GM19467 (cell line): ENCODE data around the gene ZBTB21.
A peak's percentile ranks its signal among the peaks of the same experiment; 100 is the strongest.

Experiments used
- ATAC-seq: cut with Tn5 transposase; IDR thresholded peaks from one replicate; pipeline ENCODE4 v1.9.1; 2021; ENCODE audit warnings: mild to moderate bottlenecking, moderate library complexity; ENCODE audit not compliant: unreplicated experiment

The ZBTB21 gene

DNA sequence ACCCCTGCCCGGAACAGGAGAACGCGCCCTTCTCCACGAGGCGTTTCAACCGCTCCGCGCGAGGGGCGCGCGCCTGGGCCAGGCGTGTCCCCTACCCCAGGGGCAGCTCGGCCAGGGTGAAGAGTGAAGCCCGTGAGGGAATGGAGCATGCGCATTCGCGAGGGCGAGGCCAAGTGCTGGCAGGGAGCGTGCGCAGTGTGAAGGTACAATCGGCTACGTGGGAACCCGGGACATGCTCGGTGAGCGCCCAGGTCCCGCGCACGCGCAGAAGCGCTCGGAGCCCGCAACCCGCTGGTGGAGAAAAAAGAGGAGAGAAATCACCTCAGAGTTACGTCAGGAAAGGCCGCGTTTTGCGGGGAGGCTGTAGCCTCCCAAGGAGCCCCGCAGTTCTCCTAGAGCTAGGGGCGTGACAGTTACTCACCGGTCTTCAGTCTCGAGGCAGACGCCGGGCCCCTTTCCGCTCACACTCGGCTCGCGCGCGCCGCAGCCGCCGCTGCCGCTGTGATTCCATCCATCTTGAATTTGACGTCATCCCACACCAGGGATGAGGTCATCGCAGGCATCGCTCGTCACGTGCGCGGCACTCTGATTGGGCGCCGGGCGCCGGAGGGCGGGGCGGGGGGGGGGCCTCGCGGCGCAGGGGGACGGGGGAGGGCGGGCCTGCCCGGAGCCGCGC is at the start of gene ZBTB21:
TSS of gene ZBTB21 (minus strand) at position 530 of the 676 bp plus-strand sequence. CDS start 16,265 bp downstream, outside the sequence.
- ATAC-seq: peak; percentile 70

GRCh38 chr21:42059721-42060120 is 49.6 kb upstream of the ZBTB21 start:
- ATAC-seq: no peak

GRCh38 chr21:42059141-42059540 is 49.0 kb upstream of the ZBTB21 start:
- no peak for ATAC-seq

GRCh38 chr21:42058631-42059111 is 48.5 kb upstream of the ZBTB21 start:
- ATAC-seq: no peak

DNA sequence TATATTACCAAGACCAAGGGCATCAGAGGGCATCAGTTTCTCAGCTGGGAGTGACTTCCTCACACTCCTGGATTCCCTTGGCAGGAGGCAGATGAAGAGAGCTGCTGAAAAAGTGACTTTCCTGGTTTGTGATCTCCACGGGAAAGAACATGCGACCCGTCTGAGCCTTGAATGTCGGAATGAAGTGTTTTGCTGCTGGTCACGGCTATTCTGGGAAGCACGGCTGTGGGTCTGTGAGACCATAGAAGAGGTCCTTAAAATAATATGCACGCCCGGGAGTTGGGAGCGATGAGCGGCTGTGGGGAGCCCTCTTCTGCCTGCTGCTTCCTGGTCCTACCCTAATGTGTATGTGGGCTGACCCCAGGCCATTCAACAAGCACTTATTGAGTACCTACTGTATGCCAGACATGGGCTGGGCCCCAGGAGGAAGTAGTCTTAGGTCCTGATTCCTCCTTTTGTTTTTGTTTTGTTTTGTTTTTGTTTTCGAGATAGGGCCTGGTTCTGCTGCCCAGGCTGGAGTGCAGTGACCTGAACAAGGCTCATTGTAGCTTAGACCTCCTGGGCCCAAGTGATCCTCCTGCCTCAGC is 47.8 kb upstream of the ZBTB21 start:
- no peak for ATAC-seq

DNA sequence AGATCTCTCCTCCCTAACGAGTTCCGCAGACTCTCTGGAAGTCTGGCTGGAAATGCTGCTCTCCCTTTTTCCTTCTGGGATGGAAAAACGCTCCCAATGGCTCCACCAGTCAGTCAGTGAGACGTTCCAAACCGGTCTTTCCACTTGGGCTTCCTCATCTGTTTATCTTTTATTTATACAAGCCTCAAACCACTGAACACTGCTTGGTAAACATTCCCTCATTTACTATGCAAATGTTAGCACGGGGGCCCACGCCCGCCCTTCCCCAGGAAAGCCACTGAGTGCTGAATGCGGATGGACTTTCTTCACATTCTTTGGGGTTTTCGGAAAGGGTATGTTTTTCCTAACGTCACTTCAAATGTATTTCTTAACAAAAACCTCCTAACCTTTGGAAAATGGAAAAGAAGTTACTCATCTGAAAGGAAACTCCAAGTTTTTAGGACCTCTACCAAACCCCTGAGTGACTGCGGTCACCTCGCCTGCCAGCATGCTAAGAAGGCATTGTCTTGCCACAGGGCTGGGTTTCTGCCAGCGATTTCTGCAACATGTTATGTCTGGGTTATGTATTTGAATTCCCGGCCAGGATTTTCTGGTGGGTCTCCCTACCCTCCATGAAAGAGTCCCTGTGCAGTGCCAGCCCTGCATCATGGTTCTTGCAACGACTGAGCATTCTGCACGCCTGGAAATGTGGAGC is 47.0 kb upstream of the ZBTB21 start:
- ATAC-seq: no peak

GRCh38 chr21:42056468-42056867 is 46.3 kb upstream of the ZBTB21 start:
- ATAC-seq: no peak

DNA sequence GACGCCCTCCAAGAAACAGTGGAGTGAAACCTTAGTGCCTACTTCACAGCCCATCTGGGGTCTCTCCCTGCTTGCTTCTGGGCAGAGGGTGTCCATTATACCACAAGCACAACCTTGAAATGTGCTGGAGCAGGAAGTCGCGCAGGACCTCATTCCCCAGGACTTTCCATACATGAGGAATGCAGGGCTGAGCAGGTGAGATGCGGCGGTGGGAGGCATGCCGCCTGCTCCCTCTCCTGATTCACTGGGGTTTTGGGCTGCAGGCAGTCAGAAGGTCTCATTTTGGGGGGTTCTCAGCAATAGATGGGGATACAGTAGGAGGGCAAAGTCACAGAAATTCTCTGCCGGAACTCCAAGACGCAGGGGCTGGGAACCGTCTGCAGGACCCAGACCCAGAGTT is 45.3 kb upstream of the ZBTB21 start:
- ATAC-seq: no peak

- ATAC-seq: no peak
Observed at GRCh38 chr21:42051788-42052187, 41.6 kb upstream of the ZBTB21 start.

GRCh38 chr21:42049578-42050430 is 39.6 kb upstream of the ZBTB21 start:
- no peak for ATAC-seq

DNA sequence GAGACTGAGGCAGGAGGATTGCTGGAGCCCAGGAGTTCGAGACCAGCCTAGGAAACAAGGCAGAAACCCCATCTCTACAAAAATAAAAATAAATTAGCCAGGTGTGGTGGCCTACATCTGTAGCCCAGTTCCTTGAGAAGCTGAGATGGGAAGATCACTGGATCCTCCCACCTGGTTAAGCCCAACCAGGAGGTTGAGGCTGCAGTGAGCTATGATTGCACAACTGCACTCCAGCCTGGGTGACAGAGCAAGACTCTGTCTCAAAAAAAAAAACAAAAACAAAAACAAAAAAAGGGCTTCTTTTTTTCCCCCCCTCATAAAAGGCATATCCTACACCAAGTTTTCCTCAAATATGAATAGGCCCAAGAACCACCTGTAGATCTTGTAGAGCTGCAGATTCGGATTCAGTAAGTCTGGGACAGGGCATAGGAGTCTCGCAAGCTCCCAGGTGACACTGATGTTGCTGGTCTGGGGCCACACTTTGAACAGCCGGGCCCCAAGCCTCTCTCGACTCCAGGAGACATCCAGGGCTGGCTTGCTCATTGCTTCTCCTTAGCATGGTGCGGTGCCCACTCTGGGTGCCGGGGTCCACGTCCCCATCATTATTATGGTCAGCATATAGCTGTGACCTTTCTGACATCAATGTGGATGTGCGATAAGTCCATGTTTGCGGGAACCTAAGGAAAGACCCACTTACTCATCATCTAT is 38.9 kb upstream of the ZBTB21 start:
- ATAC-seq: no peak

GRCh38 chr21:42047821-42048613 is 37.9 kb upstream of the ZBTB21 start:
- ATAC-seq: no peak

- ATAC-seq: no peak
Observed at GRCh38 chr21:42044871-42045495, 34.8 kb upstream of the ZBTB21 start.

GRCh38 chr21:42043961-42044360 is 33.8 kb upstream of the ZBTB21 start:
- ATAC-seq: no peak

DNA sequence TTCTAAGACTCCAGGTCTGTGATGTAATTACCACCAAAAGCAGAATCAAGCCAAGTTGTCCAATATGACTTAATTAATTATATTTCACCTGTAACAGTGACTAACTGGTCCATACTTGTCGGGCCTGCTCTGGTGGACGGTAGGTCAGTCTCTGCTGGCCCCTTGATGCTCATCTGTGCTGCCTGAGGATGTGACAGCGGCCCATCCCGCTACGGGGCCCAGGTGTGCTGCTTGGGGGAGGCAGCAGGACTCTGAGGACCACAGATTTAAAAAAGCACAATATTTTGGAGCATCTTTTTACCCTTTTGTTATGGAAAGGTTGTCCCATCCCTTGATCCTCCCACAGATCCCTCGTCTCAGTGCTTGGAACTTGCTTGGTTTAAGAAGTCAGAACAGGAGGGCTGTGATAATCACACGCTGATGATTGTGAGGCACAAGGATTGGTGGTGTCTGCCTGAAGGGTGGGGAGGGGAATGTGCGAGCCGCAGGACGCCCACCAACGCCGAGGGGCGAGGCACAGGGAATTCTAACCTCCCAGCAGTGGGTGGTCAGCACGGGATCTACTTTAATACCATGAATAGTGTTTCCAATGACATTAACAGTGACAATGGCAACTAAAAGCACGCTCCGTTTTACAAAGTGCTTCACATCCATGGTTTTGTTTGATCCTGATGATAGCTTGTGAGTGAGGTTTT is 33.2 kb upstream of the ZBTB21 start:
- no peak for ATAC-seq

DNA sequence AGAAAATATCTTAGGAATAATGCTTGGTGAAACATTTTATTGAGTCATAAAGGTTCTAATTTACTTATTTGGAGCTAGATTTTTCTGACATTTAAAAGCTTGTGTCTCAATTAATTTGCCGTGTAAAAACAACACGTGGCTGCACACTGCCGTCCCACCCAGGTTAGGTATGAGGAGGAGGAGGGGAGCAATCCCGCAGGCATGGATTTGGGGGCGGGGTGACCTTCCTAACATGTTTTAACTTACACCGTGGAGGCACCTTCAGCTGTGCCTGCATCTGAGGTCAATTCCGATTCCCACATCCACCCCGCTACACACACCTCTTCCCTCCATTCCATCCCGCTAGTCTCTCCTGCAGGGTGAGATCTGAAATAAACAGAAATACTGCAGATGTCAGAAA is 32.5 kb upstream of the ZBTB21 start:
- no peak for ATAC-seq

- ATAC-seq: no peak
Observed at GRCh38 chr21:42041711-42042110, 31.6 kb upstream of the ZBTB21 start.

- no peak for ATAC-seq
Observed at GRCh38 chr21:42041246-42041645, 31.1 kb upstream of the ZBTB21 start.
